CD4-positive, alpha-beta T cell (primary cell): ENCODE data around the gene BCORL1. TPM values are rescaled to one million over a fixed set of nuclear protein-coding genes. Genes with fewer than 3 reads are reported as not detected.

Source experiments
- ATAC-seq: fragments of 200-7000 bp; cut with Tn5 transposase; one replicate; pipeline ENCODE4 v1.10.0; 2022; ENCODE audit warnings: mild to moderate bottlenecking; ENCODE audit not compliant: poor library complexity
- CTCF ChIA-PET: fragments of 350-600 bp; sonication (Branson Sonifier 250); formaldehyde crosslinking; loops from one replicate; lab custom pipeline; 2021; ENCODE audit warnings: antibody characterized with exemption, inconsistent platforms; lab: Charles Lee
- POLR2A ChIA-PET: fragments of 350-600 bp; sonication (Branson Sonifier 250); formaldehyde crosslinking; loops from one replicate; lab custom pipeline; 2021; ENCODE audit warnings: antibody characterized with exemption, inconsistent platforms; lab: Charles Lee
- DNase-seq, 14 experiments: peaks; one replicate each; pipeline ENCODE4 v3.0.0-alpha.2; 2013 to 2020; ENCODE audit warnings: mixed read lengths in 2 of 14
- H3K27ac ChIP-seq, 2 donors: one replicate each; pipeline versions ENCODE4 v1.5.1 to v1.7.0; 2013; ENCODE audit warnings: low read length in 2 of 2, low read depth in 1 of 2, mild to moderate bottlenecking in 1 of 2
- H3K27me3 ChIP-seq, 2 experiments: 1 replicate in 1 of 2; 2 replicates in 1 of 2; pipeline versions ENCODE4 v1.6.1 to v1.7.0; 2013; ENCODE audit warnings: low read length in 2 of 2, control low read depth in 1 of 2, mild to moderate bottlenecking in 1 of 2, moderate library complexity in 1 of 2; ENCODE audit not compliant: insufficient read depth in 2 of 2, control insufficient read depth in 1 of 2
- H3K36me3 ChIP-seq: one replicate; pipeline ENCODE4 v1.6.1; 2013; ENCODE audit warnings: low read length, control low read depth; ENCODE audit not compliant: insufficient read depth
- H3K4me1 ChIP-seq: one replicate; pipeline ENCODE4 v1.6.1; 2013; ENCODE audit warnings: low read length, control low read depth; ENCODE audit not compliant: insufficient read depth
- H3K4me3 ChIP-seq: one replicate; pipeline ENCODE4 v1.5.1; 2013; ENCODE audit warnings: mild to moderate bottlenecking, low read length, moderate library complexity
- H3K9me3 ChIP-seq, 2 experiments: 1 replicate in 1 of 2; 2 replicates in 1 of 2; pipeline versions ENCODE4 v1.6.1 to v1.7.0; 2013; ENCODE audit warnings: low read length in 2 of 2, mild to moderate bottlenecking in 2 of 2, control low read depth in 1 of 2, moderate library complexity in 1 of 2; ENCODE audit not compliant: control insufficient read depth in 1 of 2, insufficient read depth in 1 of 2
- H3K27ac Mint-ChIP-seq: one replicate; pipeline ENCODE4 v1.8.0; 2020; ENCODE audit warnings: mixed read lengths
- H3K27me3 Mint-ChIP-seq: one replicate; pipeline ENCODE4 v1.8.0; 2021; ENCODE audit warnings: mixed read lengths
- H3K36me3 Mint-ChIP-seq: one replicate; pipeline ENCODE4 v1.8.0; 2021; ENCODE audit warnings: low read depth, mixed read lengths
- H3K4me1 Mint-ChIP-seq: one replicate; pipeline ENCODE4 v1.8.0; 2021; ENCODE audit warnings: low read depth, mixed read lengths
- H3K4me3 Mint-ChIP-seq: one replicate; pipeline ENCODE4 v1.8.0; 2020; ENCODE audit warnings: mild to moderate bottlenecking, mixed read lengths
- H3K9me3 Mint-ChIP-seq: one replicate; pipeline ENCODE4 v1.8.0; 2020; ENCODE audit warnings: mixed read lengths
- CTCF ChIP-seq: fragments of 200-600 bp; IDR thresholded peaks from one replicate; pipeline ENCODE4 v1.8.0; 2022; ENCODE audit warnings: antibody characterized with exemption, mild to moderate bottlenecking
- intact Hi-C, 2 experiments: fragments of 100-400 bp; cut with DNase I in 1 of 2; cut with micrococcal nuclease in 1 of 2; formaldehyde crosslinking; loops; one replicate each; pipeline versions ENCODE4 v1.15.1 to v1.9.0; 2023 to 2025; cut with DNase I, micrococcal nuclease
- total RNA-seq, 174 experiments: library from RNA in 2 of 174; stranded (reverse) in 2 of 174; gene quantifications; one replicate each; pipeline ENCODE4 v1.2.3 and lab custom pipeline; 2021 to 2026

The BCORL1 gene
- total RNA-seq, 2 experiments from 2014 or later = 3.4 to 3.5 TPM

GRCh38 chrX:130024127-130024526 lies 41.7 kb downstream of the BCORL1 start:
- Mint-ChIP-seq H3K27ac (peak overlapping the region; percentile 24), H3K9me3 (no peaks in the 10 kb centered on the region), H3K4me1 (peaks cover 17% of the 10 kb centered on the region), H3K4me3 (no peak overlapping the region), H3K27me3 (no peaks in the 10 kb centered on the region), H3K36me3 (peaks cover 40% of the 10 kb centered on the region)
- Histone ChIP-seq H3K4me3 (no peak overlapping the region), H3K27ac (no peak overlapping the region), H3K9me3 (no peaks in the 10 kb centered on the region), H3K36me3 (peaks cover 37% of the 10 kb centered on the region), H3K4me1 (peaks cover 12% of the 10 kb centered on the region), H3K27me3 (no peaks in the 10 kb centered on the region)
- no peak for TF ChIP-seq CTCF
- ChIA-PET POLR2A (interaction anchor here (0.6 kb wide), 1 partner anchor 96 kb away, joined by 3 read pairs; no protein-coding TSS in a partner anchor), CTCF (interaction anchor here (0.7 kb wide), 1 partner anchor 99 kb away, joined by 3 read pairs; no protein-coding TSS in a partner anchor)
- ATAC-seq (peak; percentile 100), DNase-seq (peak; percentile 57 to 92 (median 78))
- intact Hi-C loops = loop anchor here (1.0 to 10.0 kb wide), 3 partner anchors 39 to 419 kb away; no protein-coding TSS in a partner anchor

GRCh38 chrX:130025256-130025655 lies 42.8 kb downstream of the BCORL1 start:
- TF ChIP-seq CTCF = no peak
- H3K27me3 ChIP-seq = no peaks in the 10 kb centered on the region
- CTCF ChIA-PET = no interaction called here
- Mint-ChIP-seq H3K4me3 (no peak overlapping the region), H3K4me1 (peaks cover 17% of the 10 kb centered on the region), H3K27me3 (no peaks in the 10 kb centered on the region), H3K27ac (no peak overlapping the region), H3K36me3 (peaks cover 40% of the 10 kb centered on the region), H3K9me3 (no peaks in the 10 kb centered on the region)
- intact Hi-C loops = loop anchor here (2.0 to 10.0 kb wide), 2 partner anchors 40 to 420 kb away; no protein-coding TSS in a partner anchor
- H3K9me3 ChIP-seq = no peaks in the 10 kb centered on the region
- H3K4me1 ChIP-seq = peaks cover 12% of the 10 kb centered on the region
- no peak for DNase-seq
- H3K36me3 ChIP-seq = peaks cover 42% of the 10 kb centered on the region
- ATAC-seq = no peak
- H3K27ac ChIP-seq = no peak overlapping the region
- POLR2A ChIA-PET = no interaction called here
- H3K4me3 ChIP-seq = no peak overlapping the region

GRCh38 chrX:130027569-130027968 lies 45.1 kb downstream of the BCORL1 start:
- ChIA-PET CTCF (interaction anchor here (1.0 to 4.3 kb wide), 4 partner anchors 11 to 102 kb away, joined by 3 to 36 read pairs (median 4); no protein-coding TSS in a partner anchor), POLR2A (interaction anchor here (1.3 to 1.6 kb wide), 3 partner anchors 33 to 102 kb away, joined by 3 to 5 read pairs (median 4); no protein-coding TSS in a partner anchor)
- Histone ChIP-seq H3K36me3 (peaks cover 51% of the 10 kb centered on the region), H3K4me3 (no peak overlapping the region), H3K27me3 (no peaks in the 10 kb centered on the region), H3K9me3 (no peaks in the 10 kb centered on the region), H3K4me1 (peaks cover 12% of the 10 kb centered on the region), H3K27ac (no peak overlapping the region)
- peaks cover 17% of the 10 kb centered on the region for H3K4me1 Mint-ChIP-seq
- no peak for DNase-seq
- no peak for TF ChIP-seq CTCF
- H3K27me3 Mint-ChIP-seq = no peaks in the 10 kb centered on the region
- no peak overlapping the region for H3K27ac Mint-ChIP-seq
- no peaks in the 10 kb centered on the region for H3K9me3 Mint-ChIP-seq
- ATAC-seq = no peak
- H3K4me3 Mint-ChIP-seq = no peak overlapping the region
- intact Hi-C loops = loop anchor here (10.0 kb wide), 1 partner anchor 423 kb away; no protein-coding TSS in a partner anchor
- peaks cover 47% of the 10 kb centered on the region for H3K36me3 Mint-ChIP-seq
